Gastroesophageal sphincter (tissue), 3 donors: ENCODE data around the gene NMRK1.

Source experiments
- CTCF ChIP-seq, 4 experiments: fragments of 200-600 bp in 2 of 4; fragments of 450-650 bp in 2 of 4; sonication (generic) in 1 of 4; IDR thresholded peaks; one replicate each; pipeline ENCODE4 v1.5.1; 2017 to 2019; ENCODE audit warnings: antibody characterized with exemption in 4 of 4, mild to moderate bottlenecking in 2 of 4, moderate library complexity in 2 of 4
- EP300 ChIP-seq: sonication (generic); formaldehyde crosslinking; IDR thresholded peaks from one replicate; pipeline ENCODE4 v1.6.1; 2017; ENCODE audit warnings: antibody characterized with exemption, mild to moderate bottlenecking
- POLR2A ChIP-seq, 2 donors: fragments of 450-650 bp; IDR thresholded peaks; one replicate each; pipeline ENCODE4 v1.6.1; 2017; ENCODE audit warnings: antibody characterized with exemption in 2 of 2, mild to moderate bottlenecking in 2 of 2, moderate library complexity in 1 of 2
- POLR2AphosphoS5 ChIP-seq: sonication (generic); formaldehyde crosslinking; IDR thresholded peaks from one replicate; pipeline ENCODE4 v1.6.1; 2017; ENCODE audit warnings: antibody characterized with exemption

- no peak for TF ChIP-seq CTCF (IDR thresholded peaks at IDR 0.05)
- TF ChIP-seq POLR2A (IDR thresholded peaks at IDR 0.05), result no peak
- TF ChIP-seq EP300, result no peak
- no peak for TF ChIP-seq POLR2AphosphoS5
Measured at GRCh38 chr9:75117564-75117963, 29.6 kb upstream of the NMRK1 start.
